ENCODE data around the gene PALM3. TPM values are rescaled to one million over a fixed set of nuclear protein-coding genes. Genes with fewer than 3 reads are reported as not detected.
A peak's percentile ranks its signal among the peaks of the same experiment; 100 is the strongest.

The PALM3 gene
- total RNA-seq, 1 donor from 2014 or later, result not detected

GRCh38 chr19:14102102-14102696 lies 40.3 kb upstream of the PALM3 start:
- H3K4me3 ChIP-seq (ENCODE audit: low read length in 3 of 3), result no peak overlapping the region

GRCh38 chr19:14101003-14101545 lies 39.2 kb upstream of the PALM3 start:
- H3K4me1 ChIP-seq (ENCODE audit: control insufficient read depth in 3 of 3, insufficient read depth in 3 of 3, low read length in 3 of 3), result peaks cover 3 to 13% (median 10%) of the 10 kb centered on the region in 3 donors
- H3K36me3 ChIP-seq (ENCODE audit: control insufficient read depth in 3 of 3, insufficient read depth in 3 of 3, low read length in 3 of 3), result peaks cover 52 to 56% (median 53%) of the 10 kb centered on the region in 3 donors
- H3K9ac ChIP-seq (ENCODE audit: low read depth in 1 of 3, low read length in 3 of 3), result no peak overlapping the region
- H3K27me3 ChIP-seq (ENCODE audit: control insufficient read depth in 3 of 3, insufficient read depth in 3 of 3, low read length in 3 of 3), result no peaks in the 10 kb centered on the region
- no peak overlapping the region for H3K4me3 ChIP-seq (ENCODE audit: low read length in 3 of 3)
- H3K27ac ChIP-seq (ENCODE audit: low read depth, low read length), result no peak overlapping the region
- H3K9me3 ChIP-seq (ENCODE audit: control insufficient read depth in 3 of 3, low read length in 3 of 3), result no peaks in the 10 kb centered on the region

More at GRCh38 chr19:14102102-14102696, 40.3 kb upstream of the PALM3 start:
- Histone ChIP-seq H3K9ac (ENCODE audit: low read depth in 1 of 3, low read length in 3 of 3) (peak overlapping the region in 1 of 3 donors; percentile 12), H3K9me3 (ENCODE audit: control insufficient read depth in 3 of 3, low read length in 3 of 3) (no peaks in the 10 kb centered on the region), H3K36me3 (ENCODE audit: control insufficient read depth in 3 of 3, insufficient read depth in 3 of 3, low read length in 3 of 3) (peaks cover 42 to 51% (median 45%) of the 10 kb centered on the region in 3 donors), H3K4me1 (ENCODE audit: control insufficient read depth in 3 of 3, insufficient read depth in 3 of 3, low read length in 3 of 3) (peaks cover 6 to 15% (median 12%) of the 10 kb centered on the region in 3 donors), H3K27me3 (ENCODE audit: control insufficient read depth in 3 of 3, insufficient read depth in 3 of 3, low read length in 3 of 3) (no peaks in the 10 kb centered on the region), H3K27ac (ENCODE audit: low read depth, low read length) (no peak overlapping the region)

- Histone ChIP-seq H3K4me1 (ENCODE audit: control insufficient read depth in 3 of 3, insufficient read depth in 3 of 3, low read length in 3 of 3) (peaks cover 0 to 8% (median 6%) of the 10 kb centered on the region in 3 donors), H3K4me3 (ENCODE audit: low read length in 3 of 3) (no peak overlapping the region), H3K9ac (ENCODE audit: low read depth in 1 of 3, low read length in 3 of 3) (no peak overlapping the region), H3K36me3 (ENCODE audit: control insufficient read depth in 3 of 3, insufficient read depth in 3 of 3, low read length in 3 of 3) (peaks cover 41 to 50% (median 42%) of the 10 kb centered on the region in 3 donors), H3K27me3 (ENCODE audit: control insufficient read depth in 3 of 3, insufficient read depth in 3 of 3, low read length in 3 of 3) (no peaks in the 10 kb centered on the region), H3K9me3 (ENCODE audit: control insufficient read depth in 3 of 3, low read length in 3 of 3) (peaks cover 0 to 8% (median 4%) of the 10 kb centered on the region in 3 donors), H3K27ac (ENCODE audit: low read depth, low read length) (no peak overlapping the region)
Measured at GRCh38 chr19:14097532-14098151, 35.8 kb upstream of the PALM3 start.

DNA sequence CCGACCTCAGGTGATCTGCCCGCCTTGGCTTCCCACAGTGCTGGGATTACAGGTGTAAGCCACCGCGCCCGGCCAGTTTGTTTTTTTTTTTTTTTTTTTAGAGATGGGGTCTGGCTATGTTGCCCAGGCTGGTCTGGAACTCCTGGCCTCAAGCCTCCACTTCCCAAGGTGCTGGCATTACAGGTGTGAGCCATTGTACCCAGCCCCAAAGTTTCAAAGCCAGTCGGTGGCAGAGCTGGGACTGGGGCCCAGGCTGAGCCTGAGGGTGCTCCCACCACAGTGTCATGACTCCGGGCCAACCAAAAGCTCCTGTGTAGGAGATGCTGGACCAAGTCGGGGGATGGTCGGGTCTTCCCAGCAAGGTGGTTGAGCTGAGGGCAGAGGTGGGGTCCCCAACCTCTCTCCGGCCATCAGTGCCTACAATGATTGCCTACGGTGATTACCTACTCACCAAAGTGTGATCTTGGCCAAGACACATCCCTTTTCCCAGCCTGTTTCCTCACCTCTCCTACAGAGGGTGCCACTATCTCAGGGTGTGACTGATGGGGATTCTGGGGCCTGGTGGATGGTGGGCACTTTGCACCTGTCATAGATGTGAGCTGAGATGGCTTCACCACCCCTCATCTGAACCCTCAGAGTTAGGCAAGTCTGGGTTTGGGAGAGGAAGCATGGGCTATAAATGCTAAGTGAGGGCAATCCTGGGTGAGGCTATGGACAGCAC lies 34.6 kb upstream of the PALM3 start:
- Histone ChIP-seq H3K4me1 (ENCODE audit: control insufficient read depth in 3 of 3, insufficient read depth in 3 of 3, low read length in 3 of 3) (peaks cover under 1 to 3% (median 1%) of the 10 kb centered on the region in 3 donors), H3K9me3 (ENCODE audit: control insufficient read depth in 3 of 3, low read length in 3 of 3) (peaks cover 0 to 8% (median 4%) of the 10 kb centered on the region in 3 donors), H3K27me3 (ENCODE audit: control insufficient read depth in 3 of 3, insufficient read depth in 3 of 3, low read length in 3 of 3) (no peaks in the 10 kb centered on the region), H3K9ac (ENCODE audit: low read depth in 1 of 3, low read length in 3 of 3) (no peak overlapping the region), H3K36me3 (ENCODE audit: control insufficient read depth in 3 of 3, insufficient read depth in 3 of 3, low read length in 3 of 3) (peaks cover 34 to 41% (median 35%) of the 10 kb centered on the region in 3 donors), H3K27ac (ENCODE audit: low read depth, low read length) (no peak overlapping the region), H3K4me3 (ENCODE audit: low read length in 3 of 3) (no peak overlapping the region)

DNA sequence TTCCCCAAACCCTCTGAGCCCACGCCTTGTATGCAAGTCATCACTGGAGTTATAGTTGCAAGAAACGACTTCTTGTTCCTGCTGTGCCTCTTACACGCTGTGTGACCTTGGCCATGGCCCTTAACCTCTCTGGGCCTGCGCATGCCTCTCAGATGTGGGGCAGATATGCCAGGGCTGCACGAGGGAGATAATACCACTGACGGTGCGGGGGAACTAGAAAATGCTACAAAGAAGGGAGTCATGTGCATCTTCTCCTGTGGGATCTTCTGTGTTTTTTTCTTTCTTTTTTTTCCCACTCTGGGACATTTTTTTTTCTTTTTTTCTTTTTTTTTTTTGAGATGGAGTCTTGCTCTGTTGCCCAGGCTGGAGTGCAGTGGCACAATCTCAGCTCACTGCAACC lies 33.0 kb upstream of the PALM3 start:
- no peak overlapping the region for H3K9ac ChIP-seq (ENCODE audit: low read depth in 1 of 3, low read length in 3 of 3)
- H3K36me3 ChIP-seq (ENCODE audit: control insufficient read depth in 3 of 3, insufficient read depth in 3 of 3, low read length in 3 of 3), result peaks cover 24 to 32% (median 27%) of the 10 kb centered on the region in 3 donors

DNA sequence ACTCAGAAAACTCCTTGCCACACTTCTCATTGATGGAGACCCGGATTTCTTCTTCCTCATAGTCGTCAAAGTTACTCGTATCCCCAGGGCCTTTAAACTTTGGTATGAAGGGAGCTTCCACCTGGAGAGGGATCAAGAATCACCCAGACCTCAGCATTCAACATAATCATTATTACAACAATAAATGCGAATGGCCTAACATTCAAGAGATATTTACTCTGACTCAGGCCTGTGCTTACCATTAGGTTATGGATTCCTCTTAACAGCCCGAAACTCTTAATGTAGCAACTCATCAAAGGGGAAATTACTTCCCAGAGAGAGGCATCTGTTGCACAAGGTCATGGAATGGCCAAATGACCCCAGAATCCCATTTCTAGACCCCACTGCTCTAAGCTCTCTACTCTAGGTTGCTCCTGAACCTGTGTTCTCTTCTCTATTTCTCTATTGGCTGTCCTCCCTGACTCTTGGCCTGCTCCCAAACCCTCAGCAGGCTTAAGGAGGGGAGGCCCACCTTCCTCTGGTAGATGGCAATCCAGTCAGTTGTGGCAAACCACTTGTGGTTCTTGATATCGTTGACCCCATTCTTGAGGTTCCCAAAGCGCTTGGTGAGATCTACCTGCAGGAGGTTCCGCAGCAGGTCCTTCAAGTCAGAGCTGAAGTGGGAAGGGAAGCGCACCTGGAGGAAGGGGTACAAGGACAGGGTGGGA lies 31.4 kb upstream of the PALM3 start:
- H3K9ac ChIP-seq (ENCODE audit: low read depth in 1 of 3, low read length in 3 of 3), result no peak overlapping the region
- no peak overlapping the region for H3K4me3 ChIP-seq (ENCODE audit: low read length in 3 of 3)
- peaks cover 3 to 8% (median 7%) of the 10 kb centered on the region in 3 donors for H3K4me1 ChIP-seq (ENCODE audit: control insufficient read depth in 3 of 3, insufficient read depth in 3 of 3, low read length in 3 of 3)
- no peak overlapping the region for H3K27ac ChIP-seq (ENCODE audit: low read depth, low read length)
- H3K9me3 ChIP-seq (ENCODE audit: control insufficient read depth in 3 of 3, low read length in 3 of 3), result peaks cover 0 to 8% (median 4%) of the 10 kb centered on the region in 3 donors
- H3K27me3 ChIP-seq (ENCODE audit: control insufficient read depth in 3 of 3, insufficient read depth in 3 of 3, low read length in 3 of 3), result no peaks in the 10 kb centered on the region
- peaks cover 29 to 37% (median 32%) of the 10 kb centered on the region in 3 donors for H3K36me3 ChIP-seq (ENCODE audit: control insufficient read depth in 3 of 3, insufficient read depth in 3 of 3, low read length in 3 of 3)

More for the DNA sequence above, 33.0 kb upstream of the PALM3 start:
- no peaks in the 10 kb centered on the region for H3K27me3 ChIP-seq (ENCODE audit: control insufficient read depth in 3 of 3, insufficient read depth in 3 of 3, low read length in 3 of 3)
- no peak overlapping the region for H3K4me3 ChIP-seq (ENCODE audit: low read length in 3 of 3)
- H3K27ac ChIP-seq (ENCODE audit: low read depth, low read length), result no peak overlapping the region
- H3K9me3 ChIP-seq (ENCODE audit: control insufficient read depth in 3 of 3, low read length in 3 of 3), result peaks cover 0 to 8% (median 4%) of the 10 kb centered on the region in 3 donors
- peaks cover 3 to 4% (median 3%) of the 10 kb centered on the region in 3 donors for H3K4me1 ChIP-seq (ENCODE audit: control insufficient read depth in 3 of 3, insufficient read depth in 3 of 3, low read length in 3 of 3)

- Histone ChIP-seq H3K27ac (ENCODE audit: low read depth, low read length) (peak overlapping the region; percentile 93), H3K27me3 (ENCODE audit: control insufficient read depth in 3 of 3, insufficient read depth in 3 of 3, low read length in 3 of 3) (no peaks in the 10 kb centered on the region), H3K36me3 (ENCODE audit: control insufficient read depth in 3 of 3, insufficient read depth in 3 of 3, low read length in 3 of 3) (peaks cover 19 to 31% (median 21%) of the 10 kb centered on the region in 3 donors), H3K9me3 (ENCODE audit: control insufficient read depth in 3 of 3, low read length in 3 of 3) (peaks cover 0 to 8% (median 4%) of the 10 kb centered on the region in 3 donors), H3K4me1 (ENCODE audit: control insufficient read depth in 3 of 3, insufficient read depth in 3 of 3, low read length in 3 of 3) (peaks cover 3 to 8% (median 7%) of the 10 kb centered on the region in 3 donors), H3K4me3 (ENCODE audit: low read length in 3 of 3) (peak overlapping the region in 2 of 3 donors; percentile 86 to 87), H3K9ac (ENCODE audit: low read depth in 1 of 3, low read length in 3 of 3) (peak overlapping the region in 2 of 3 donors; percentile 69 to 87)
Measured at GRCh38 chr19:14091813-14092462, 30.1 kb upstream of the PALM3 start.

GRCh38 chr19:14091081-14091812 lies 29.4 kb upstream of the PALM3 start:
- peaks cover 0 to 8% (median 4%) of the 10 kb centered on the region in 3 donors for H3K9me3 ChIP-seq (ENCODE audit: control insufficient read depth in 3 of 3, low read length in 3 of 3)
- peaks cover 12 to 27% (median 14%) of the 10 kb centered on the region in 3 donors for H3K36me3 ChIP-seq (ENCODE audit: control insufficient read depth in 3 of 3, insufficient read depth in 3 of 3, low read length in 3 of 3)
- peak overlapping the region; percentile 83 to 87 (median 86) for H3K4me3 ChIP-seq (ENCODE audit: low read length in 3 of 3)
- peaks cover 3 to 8% (median 7%) of the 10 kb centered on the region in 3 donors for H3K4me1 ChIP-seq (ENCODE audit: control insufficient read depth in 3 of 3, insufficient read depth in 3 of 3, low read length in 3 of 3)
- peak overlapping the region; percentile 93 for H3K27ac ChIP-seq (ENCODE audit: low read depth, low read length)
- no peaks in the 10 kb centered on the region for H3K27me3 ChIP-seq (ENCODE audit: control insufficient read depth in 3 of 3, insufficient read depth in 3 of 3, low read length in 3 of 3)
- H3K9ac ChIP-seq (ENCODE audit: low read depth in 1 of 3, low read length in 3 of 3), result peak overlapping the region; percentile 69 to 89 (median 87)

Data from skeletal muscle tissue (tissue), 4 donors.